Activated naive CD4-positive, alpha-beta T cell treated with anti-CD3 and anti-CD28 coated beads for 36 hours (primary cell): ENCODE results near the gene FOCAD. TPM values are rescaled to one million over a fixed set of nuclear protein-coding genes. Genes with fewer than 3 reads are reported as not detected.

ENCODE experiments used
- CTCF ChIA-PET: fragments of 350-600 bp; sonication (Branson Sonifier 250); formaldehyde crosslinking; loops from one replicate; lab custom pipeline; 2021; ENCODE audit warnings: antibody characterized with exemption; lab: Charles Lee
- DNase-seq: peaks from one replicate; pipeline ENCODE4 v3.0.0-alpha.2; 2020
- H3K27ac Mint-ChIP-seq: one replicate; pipeline ENCODE4 v1.8.0; 2021; ENCODE audit warnings: mild to moderate bottlenecking, mixed read lengths
- H3K27me3 Mint-ChIP-seq: one replicate; pipeline ENCODE4 v1.8.0; 2021; ENCODE audit warnings: low read depth, mixed read lengths
- H3K36me3 Mint-ChIP-seq: one replicate; pipeline ENCODE4 v1.8.0; 2021; ENCODE audit warnings: low read depth, mixed read lengths
- H3K4me1 Mint-ChIP-seq: one replicate; pipeline ENCODE4 v1.8.0; 2021; ENCODE audit warnings: low read depth, mixed read lengths
- H3K4me3 Mint-ChIP-seq: one replicate; pipeline ENCODE4 v1.8.0; 2021; ENCODE audit warnings: mild to moderate bottlenecking, moderate library complexity, mixed read lengths
- H3K9me3 Mint-ChIP-seq: one replicate; pipeline ENCODE4 v1.8.0; 2021; ENCODE audit warnings: mixed read lengths
- intact Hi-C: fragments of 100-400 bp; cut with micrococcal nuclease; formaldehyde crosslinking; loops from one replicate; pipeline ENCODE4 v1.15.1; 2023
- total RNA-seq, 2 experiments: library from RNA; stranded (reverse); gene quantifications; one replicate each; pipeline ENCODE4 v1.2.3, GENCODE V29; 2021

FOCAD gene
- total RNA-seq, 2 experiments from 2014 or later: 31.7 to 32.2 TPM

GRCh38 chr9:20784196-20784595 is 100.1 kb downstream of the FOCAD start:
- Mint-ChIP-seq H3K4me1 (no peaks in the 10 kb centered on the region), H3K36me3 (peaks cover 3% of the 10 kb centered on the region), H3K4me3 (no peak overlapping the region), H3K9me3 (no peaks in the 10 kb centered on the region), H3K27ac (no peak overlapping the region), H3K27me3 (no peaks in the 10 kb centered on the region)
- CTCF ChIA-PET: no interaction called here
- no peak for DNase-seq
- intact Hi-C loops: no loop called here

GRCh38 chr9:20786807-20787206 is 102.7 kb downstream of the FOCAD start:
- no peaks in the 10 kb centered on the region for H3K27me3 Mint-ChIP-seq
- no peak for DNase-seq
- H3K36me3 Mint-ChIP-seq: peaks cover 16% of the 10 kb centered on the region
- H3K4me3 Mint-ChIP-seq: no peak overlapping the region
- peaks cover 2% of the 10 kb centered on the region for H3K4me1 Mint-ChIP-seq
- CTCF ChIA-PET: no interaction called here
- no peaks in the 10 kb centered on the region for H3K9me3 Mint-ChIP-seq
- intact Hi-C loops: no loop called here
- H3K27ac Mint-ChIP-seq: no peak overlapping the region

GRCh38 chr9:20788526-20789451 is 104.7 kb downstream of the FOCAD start:
- Mint-ChIP-seq H3K27ac (no peak overlapping the region), H3K4me3 (no peak overlapping the region), H3K27me3 (no peaks in the 10 kb centered on the region), H3K4me1 (peaks cover 2% of the 10 kb centered on the region), H3K9me3 (no peaks in the 10 kb centered on the region), H3K36me3 (peaks cover 24% of the 10 kb centered on the region)
- intact Hi-C loops: no loop called here
- CTCF ChIA-PET: no interaction called here
- no peak for DNase-seq

DNA sequence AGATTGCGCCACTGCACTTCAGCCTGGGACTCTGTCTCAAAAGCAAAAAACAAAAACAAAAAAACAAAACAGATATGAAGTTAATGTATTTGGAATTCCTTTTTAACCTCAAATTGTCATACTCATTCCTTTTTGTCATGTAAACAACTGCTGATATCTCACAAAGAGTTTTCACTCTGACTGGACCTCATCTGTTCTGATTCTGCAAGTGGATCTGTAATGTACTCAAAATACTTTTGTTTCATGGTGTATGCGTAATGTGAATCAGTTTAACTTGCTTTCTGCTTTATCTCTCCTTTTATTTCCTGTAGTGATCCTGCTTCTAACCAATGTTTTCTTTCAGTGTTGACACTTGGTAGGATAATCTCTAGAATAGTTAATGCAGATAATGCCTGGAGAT is 106.7 kb downstream of the FOCAD start:
- H3K4me3 Mint-ChIP-seq: no peak overlapping the region

GRCh38 chr9:20791682-20792081 is 107.6 kb downstream of the FOCAD start:
- Mint-ChIP-seq H3K36me3 (peaks cover 33% of the 10 kb centered on the region), H3K9me3 (no peaks in the 10 kb centered on the region), H3K4me1 (peaks cover 2% of the 10 kb centered on the region), H3K27me3 (no peaks in the 10 kb centered on the region), H3K27ac (no peak overlapping the region), H3K4me3 (no peak overlapping the region)
- CTCF ChIA-PET: interaction anchor here (0.6 kb wide), 1 partner anchor 66 kb away, joined by 3 read pairs; no protein-coding TSS in a partner anchor
- intact Hi-C loops: no loop called here
- no peak for DNase-seq

More for the DNA sequence above, 106.7 kb downstream of the FOCAD start:
- H3K36me3 Mint-ChIP-seq: peaks cover 28% of the 10 kb centered on the region
- no peak for DNase-seq
- no peaks in the 10 kb centered on the region for H3K9me3 Mint-ChIP-seq
- peaks cover 2% of the 10 kb centered on the region for H3K4me1 Mint-ChIP-seq
- CTCF ChIA-PET: no interaction called here
- no peaks in the 10 kb centered on the region for H3K27me3 Mint-ChIP-seq
- no peak overlapping the region for H3K27ac Mint-ChIP-seq
- intact Hi-C loops: no loop called here

DNA sequence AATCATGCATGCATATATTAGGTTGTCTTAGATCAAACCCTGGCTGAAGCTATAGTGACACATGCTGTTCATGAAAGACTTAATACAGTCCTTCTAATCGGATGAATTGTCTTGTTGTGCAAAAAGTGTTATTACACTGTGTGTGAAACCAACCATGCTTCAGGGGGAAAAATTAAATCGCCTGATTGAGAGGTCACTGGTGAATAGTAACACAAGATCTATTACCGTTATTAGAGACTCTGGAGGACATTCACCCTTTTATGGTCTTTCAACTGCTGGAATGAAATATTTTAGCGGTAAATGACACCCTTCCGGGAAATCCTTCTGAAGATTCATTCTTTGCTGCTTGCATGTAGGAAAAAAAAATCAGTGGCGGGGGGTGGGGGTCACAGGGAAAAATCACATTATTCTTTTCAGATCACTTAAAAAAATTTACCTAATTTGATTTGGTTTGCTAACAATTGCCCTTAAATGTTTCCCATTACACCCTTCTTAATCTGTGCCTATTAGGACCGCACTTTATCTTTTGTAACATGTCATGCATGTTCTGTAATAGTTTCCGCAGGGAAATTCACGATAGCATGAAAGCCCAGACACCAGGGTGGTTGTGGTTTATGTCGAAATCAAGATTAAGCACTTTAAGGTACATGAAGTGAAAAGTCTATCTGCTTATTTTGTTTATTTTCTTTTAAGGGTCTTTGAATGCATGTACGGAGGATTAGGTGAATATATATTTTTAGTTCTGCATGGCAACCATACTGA is 120.6 kb downstream of the FOCAD start:
- H3K9me3 Mint-ChIP-seq: no peaks in the 10 kb centered on the region
- peaks cover 2% of the 10 kb centered on the region for H3K36me3 Mint-ChIP-seq
- CTCF ChIA-PET: no interaction called here
- no peak overlapping the region for H3K4me3 Mint-ChIP-seq
- peaks cover 4% of the 10 kb centered on the region for H3K4me1 Mint-ChIP-seq
- no peak for DNase-seq
- intact Hi-C loops: no loop called here
- H3K27ac Mint-ChIP-seq: no peak overlapping the region
- H3K27me3 Mint-ChIP-seq: no peaks in the 10 kb centered on the region

DNA sequence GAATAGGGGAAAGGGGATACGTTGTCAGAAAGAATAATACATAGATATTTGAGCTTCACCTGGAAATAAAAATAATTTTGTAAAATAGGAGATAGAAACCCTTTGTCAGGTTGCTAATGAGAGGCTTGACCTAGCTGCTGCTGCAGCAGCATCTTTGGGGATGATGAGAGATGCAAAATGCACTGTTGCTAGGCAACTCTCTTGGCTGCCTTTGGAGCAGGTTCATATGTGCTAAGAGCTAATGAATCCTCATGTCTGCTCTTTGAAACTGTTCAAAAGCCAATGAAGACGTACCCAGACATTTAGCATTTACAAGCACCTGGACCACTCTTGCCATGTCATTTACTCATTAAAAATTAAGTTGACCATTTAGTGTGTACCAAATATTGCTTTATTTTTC is 121.7 kb downstream of the FOCAD start:
- intact Hi-C loops: no loop called here
- CTCF ChIA-PET: interaction anchor here (0.7 kb wide), 1 partner anchor 181 kb away, joined by 3 read pairs; no protein-coding TSS in a partner anchor
- peaks cover 4% of the 10 kb centered on the region for H3K4me1 Mint-ChIP-seq

GRCh38 chr9:20808002-20808401 is 123.9 kb downstream of the FOCAD start:
- Mint-ChIP-seq H3K27me3 (no peaks in the 10 kb centered on the region), H3K27ac (no peak overlapping the region), H3K4me3 (no peak overlapping the region), H3K9me3 (no peaks in the 10 kb centered on the region), H3K36me3 (no peaks in the 10 kb centered on the region), H3K4me1 (peaks cover 4% of the 10 kb centered on the region)
- intact Hi-C loops: no loop called here
- no peak for DNase-seq
- CTCF ChIA-PET: no interaction called here

More for the DNA sequence above, 121.7 kb downstream of the FOCAD start:
- Mint-ChIP-seq H3K27me3 (no peaks in the 10 kb centered on the region), H3K27ac (no peak overlapping the region), H3K4me3 (no peak overlapping the region), H3K36me3 (no peaks in the 10 kb centered on the region), H3K9me3 (no peaks in the 10 kb centered on the region)
- no peak for DNase-seq

- CTCF ChIA-PET: no interaction called here
- no peaks in the 10 kb centered on the region for H3K27me3 Mint-ChIP-seq
Observed at GRCh38 chr9:20811872-20812271, 127.8 kb downstream of the FOCAD start.

GRCh38 chr9:20815923-20816703 is 132.1 kb downstream of the FOCAD start:
- peaks cover 3% of the 10 kb centered on the region for H3K36me3 Mint-ChIP-seq
- CTCF ChIA-PET: interaction anchor here (1.2 kb wide), 1 partner anchor 18 kb away, joined by 3 read pairs; no protein-coding TSS in a partner anchor
- intact Hi-C loops: no loop called here
- H3K4me3 Mint-ChIP-seq: no peak overlapping the region
- no peak overlapping the region for H3K27ac Mint-ChIP-seq
- H3K9me3 Mint-ChIP-seq: no peaks in the 10 kb centered on the region
- no peaks in the 10 kb centered on the region for H3K4me1 Mint-ChIP-seq
- H3K27me3 Mint-ChIP-seq: no peaks in the 10 kb centered on the region
- no peak for DNase-seq

More at GRCh38 chr9:20811872-20812271, 127.8 kb downstream of the FOCAD start:
- intact Hi-C loops: no loop called here
- no peak for DNase-seq
- peaks cover 4% of the 10 kb centered on the region for H3K4me1 Mint-ChIP-seq
- no peak overlapping the region for H3K27ac Mint-ChIP-seq
- H3K9me3 Mint-ChIP-seq: no peaks in the 10 kb centered on the region
- no peak overlapping the region for H3K4me3 Mint-ChIP-seq
- H3K36me3 Mint-ChIP-seq: no peaks in the 10 kb centered on the region

GRCh38 chr9:20823051-20823450 is 139.0 kb downstream of the FOCAD start:
- Mint-ChIP-seq H3K27me3 (no peaks in the 10 kb centered on the region), H3K27ac (no peak overlapping the region), H3K4me3 (no peak overlapping the region), H3K9me3 (no peaks in the 10 kb centered on the region), H3K4me1 (no peaks in the 10 kb centered on the region), H3K36me3 (peaks cover 20% of the 10 kb centered on the region)
- CTCF ChIA-PET: no interaction called here
- no peak for DNase-seq
- intact Hi-C loops: no loop called here

DNA sequence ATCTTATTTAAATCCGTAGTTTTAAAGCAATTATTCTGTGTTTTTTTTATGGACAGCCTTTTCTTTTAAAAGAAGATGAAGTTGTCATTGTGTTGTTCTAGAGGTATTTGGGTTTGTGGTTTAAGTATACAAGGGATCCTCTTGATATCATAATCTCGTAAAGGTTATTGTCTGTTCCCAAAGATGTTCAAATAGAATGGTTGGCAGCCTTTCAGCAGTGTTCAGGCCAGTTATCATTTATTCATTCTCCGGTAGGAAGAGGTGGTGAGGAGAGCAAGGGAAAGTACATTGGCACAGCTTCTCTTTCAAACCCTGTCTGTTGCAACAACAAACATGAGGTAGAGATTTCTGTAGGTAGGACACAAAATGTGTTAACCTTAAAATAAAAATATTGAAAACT is 147.0 kb downstream of the FOCAD start:
- CTCF ChIA-PET: interaction anchor here (0.6 kb wide), 1 partner anchor 52 kb away, joined by 4 read pairs; no protein-coding TSS in a partner anchor
- Mint-ChIP-seq H3K4me3 (no peak overlapping the region), H3K27ac (no peak overlapping the region), H3K36me3 (peaks cover 20% of the 10 kb centered on the region), H3K9me3 (no peaks in the 10 kb centered on the region), H3K27me3 (no peaks in the 10 kb centered on the region), H3K4me1 (peaks cover 7% of the 10 kb centered on the region)
- intact Hi-C loops: loop anchor here (10.0 kb wide), 1 partner anchor 476 kb away; no protein-coding TSS in a partner anchor
- DNase-seq: no peak
